GM12865 (cell line): ENCODE measurements around the gene ACVR2A.

Experiments
- DNase-seq: peaks from one replicate; pipeline ENCODE4 v3.0.0; 2010; ENCODE audit warnings: low read depth
- H3K4me3 ChIP-seq: 2 replicates; pipeline ENCODE4 v1.5.1; 2011; ENCODE audit warnings: mild to moderate bottlenecking, low read depth, low read length, control low read depth
- CTCF ChIP-seq: IDR thresholded peaks from 2 replicates; pipeline ENCODE4 v1.5.1; 2011; ENCODE audit warnings: low read length, control low read depth, low read depth, inconsistent platforms; ENCODE audit not compliant: insufficient read depth; ENCODE audit errors: missing control alignments

ACVR2A gene

DNA sequence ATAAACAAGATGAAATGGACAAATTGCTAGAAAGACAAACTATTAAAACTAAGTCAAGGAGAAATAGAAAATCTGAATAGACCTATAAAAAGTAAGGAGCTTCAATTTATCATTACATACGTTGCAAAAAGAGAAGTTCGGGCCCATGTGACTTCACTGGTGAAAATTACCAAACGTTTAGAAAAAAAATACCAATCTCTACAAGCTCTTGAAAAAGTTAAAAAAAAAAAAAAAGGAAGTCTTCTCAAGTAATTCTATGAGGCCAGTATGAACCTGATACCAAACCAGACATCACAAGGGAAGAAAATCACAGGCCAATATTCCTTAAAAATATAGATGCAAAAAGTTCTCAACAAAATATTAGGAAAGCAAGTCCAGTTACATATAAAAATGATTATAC, 20.2 kb upstream of the ACVR2A start:
- H3K4me3 ChIP-seq: no peak overlapping the region
- no peak for DNase-seq
- no peak for TF ChIP-seq CTCF

DNA sequence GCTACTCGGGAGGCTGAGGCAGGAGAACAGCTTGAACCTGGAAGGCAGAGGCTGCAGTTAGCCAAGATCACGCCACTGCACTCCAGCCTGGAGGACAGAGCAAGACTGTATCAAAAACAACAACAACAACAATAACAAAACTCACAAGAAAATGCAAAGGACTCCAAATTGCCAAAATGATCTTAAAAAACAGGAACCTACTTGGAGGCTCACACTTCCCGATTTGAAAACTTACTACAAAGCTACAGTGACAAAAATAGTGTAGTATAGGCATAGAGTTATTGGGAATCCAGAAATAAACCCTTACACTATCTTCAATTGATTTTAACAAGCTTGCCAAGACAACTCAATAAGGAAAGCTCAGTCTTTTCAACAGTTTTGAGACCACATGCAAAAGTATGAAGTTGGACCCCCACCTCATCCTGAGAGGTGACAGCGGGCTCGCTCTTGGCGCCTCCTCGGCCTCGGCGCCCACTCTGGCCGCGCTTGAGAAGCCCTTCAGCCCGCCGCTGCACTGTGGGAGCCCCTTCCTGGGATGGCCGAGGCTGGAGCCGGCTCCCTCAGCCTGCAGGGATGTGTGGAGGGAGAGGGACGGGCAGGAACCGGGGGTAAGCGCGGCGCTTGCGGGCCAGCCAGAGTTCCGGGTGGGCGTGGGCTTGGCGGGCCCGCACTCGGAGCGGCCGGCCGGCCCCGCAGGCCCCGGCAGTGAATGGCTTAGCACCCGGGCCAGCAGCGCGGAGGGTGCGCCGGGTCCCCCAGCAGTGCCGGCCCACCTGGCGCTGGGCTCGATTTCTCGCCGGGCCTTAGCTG, 18.3 kb upstream of the ACVR2A start:
- H3K4me3 ChIP-seq: no peak overlapping the region
- TF ChIP-seq CTCF: no peak

GRCh38 chr2:147827088-147827375, 17.8 kb upstream of the ACVR2A start:
- no peak overlapping the region for H3K4me3 ChIP-seq
- no peak for DNase-seq
- TF ChIP-seq CTCF: no peak

More for the DNA sequence above, 18.3 kb upstream of the ACVR2A start:
- DNase-seq: no peak

DNA sequence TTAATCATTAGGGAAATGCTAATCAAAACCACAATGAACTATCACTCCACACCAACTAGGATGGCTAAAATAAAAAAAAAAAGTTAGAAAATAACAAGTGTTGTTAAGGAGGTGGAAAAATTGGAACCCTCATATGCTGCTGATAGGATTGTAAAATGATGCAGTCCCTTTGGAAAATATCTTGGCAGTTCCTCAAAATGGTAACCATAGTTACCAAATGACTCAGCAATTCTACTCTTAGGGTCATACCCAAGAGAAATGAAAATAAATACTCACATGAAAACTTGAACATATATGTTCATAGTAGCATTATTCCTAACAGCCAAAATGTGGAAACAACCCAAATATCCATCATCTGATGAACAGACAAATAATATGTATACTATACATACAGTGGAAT, 15.7 kb upstream of the ACVR2A start:
- no peak overlapping the region for H3K4me3 ChIP-seq
- TF ChIP-seq CTCF: no peak
- DNase-seq: no peak

DNA sequence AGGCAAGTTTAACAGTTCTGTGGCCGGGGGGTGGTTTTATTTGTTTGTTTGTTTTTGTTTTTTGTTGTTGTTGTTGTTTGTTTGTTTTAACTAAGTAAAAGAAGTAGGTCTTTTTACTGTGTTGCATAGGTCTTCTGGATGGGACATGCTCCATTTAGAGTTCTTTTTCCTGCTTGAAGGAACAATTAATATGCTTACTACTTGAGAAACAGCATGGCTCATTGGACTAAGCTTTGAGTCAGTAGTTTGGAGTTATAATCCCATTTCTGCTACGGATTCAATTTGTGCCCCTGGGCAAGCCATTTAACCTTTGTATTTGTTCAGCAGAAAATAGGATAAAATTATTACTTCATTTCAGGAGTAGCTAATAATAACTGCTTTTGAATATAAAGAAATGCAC, 8.7 kb upstream of the ACVR2A start:
- no peak for DNase-seq
- TF ChIP-seq CTCF: no peak
- H3K4me3 ChIP-seq: no peak overlapping the region

GRCh38 chr2:147843391-147843863, 1.4 kb upstream of the ACVR2A start:
- peak overlapping the region; percentile 89 for H3K4me3 ChIP-seq
- no peak for DNase-seq
- no peak for TF ChIP-seq CTCF

GRCh38 chr2:147843864-147844696, 749 bp upstream of the ACVR2A start:
- peak; percentile 92 for DNase-seq
- TF ChIP-seq CTCF: no peak
- H3K4me3 ChIP-seq: peak overlapping the region; percentile 89
